ENCODE data around the gene RTKN. TPM values are rescaled to one million over a fixed set of nuclear protein-coding genes. Genes with fewer than 3 reads are reported as not detected.

RTKN gene
- total and polyA plus RNA-seq, 10 of the 15 experiments (the other 5 are each of a cell fraction or from before 2014, with no cell fraction given): 0.50 to 12.3 (median 5.4) TPM

DNA sequence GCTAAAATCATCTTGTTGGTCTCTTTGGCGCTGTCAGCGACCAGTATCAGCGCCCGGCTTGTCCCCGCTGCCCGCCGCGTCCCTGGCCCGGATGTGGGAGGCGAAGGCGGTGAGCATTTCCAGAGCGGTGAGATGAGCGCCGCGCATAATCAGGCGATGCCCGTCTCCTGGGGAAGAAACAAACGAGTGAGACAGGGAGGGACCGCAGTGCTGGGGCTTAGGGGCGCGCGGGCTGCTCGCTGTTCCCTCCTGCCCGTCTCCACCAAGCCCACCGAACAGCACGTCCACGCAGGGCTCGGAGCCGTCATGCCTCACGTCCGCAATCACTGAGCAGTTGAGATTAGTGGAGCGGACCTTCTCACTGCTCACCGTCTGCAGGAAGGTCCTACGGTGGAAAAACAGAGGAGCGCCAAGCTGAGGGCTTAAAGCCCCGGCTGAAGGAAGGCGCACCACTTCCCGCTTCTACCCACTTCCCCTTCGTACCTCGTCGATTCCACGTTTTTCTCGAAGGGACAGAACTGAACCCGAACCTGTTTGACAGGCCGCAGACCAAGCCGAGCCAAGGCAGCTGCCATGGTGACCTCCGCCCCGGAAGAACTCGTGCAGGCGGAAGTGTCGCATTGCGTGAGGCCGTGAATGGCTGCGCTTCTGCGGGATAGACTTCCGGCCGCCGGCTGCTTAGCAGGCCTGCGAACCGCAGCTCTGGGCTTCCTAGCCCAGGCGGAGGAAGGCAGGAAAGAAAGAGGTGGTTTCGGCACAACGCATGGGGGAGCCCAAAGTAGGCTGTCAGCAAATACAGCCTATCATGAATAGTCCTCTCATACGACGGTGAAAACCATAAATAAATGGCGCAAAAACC lies 30.6 kb upstream of the RTKN start, which contains the start of gene MRPL53 (continued):
- TF ChIP-seq, protein P1, sequence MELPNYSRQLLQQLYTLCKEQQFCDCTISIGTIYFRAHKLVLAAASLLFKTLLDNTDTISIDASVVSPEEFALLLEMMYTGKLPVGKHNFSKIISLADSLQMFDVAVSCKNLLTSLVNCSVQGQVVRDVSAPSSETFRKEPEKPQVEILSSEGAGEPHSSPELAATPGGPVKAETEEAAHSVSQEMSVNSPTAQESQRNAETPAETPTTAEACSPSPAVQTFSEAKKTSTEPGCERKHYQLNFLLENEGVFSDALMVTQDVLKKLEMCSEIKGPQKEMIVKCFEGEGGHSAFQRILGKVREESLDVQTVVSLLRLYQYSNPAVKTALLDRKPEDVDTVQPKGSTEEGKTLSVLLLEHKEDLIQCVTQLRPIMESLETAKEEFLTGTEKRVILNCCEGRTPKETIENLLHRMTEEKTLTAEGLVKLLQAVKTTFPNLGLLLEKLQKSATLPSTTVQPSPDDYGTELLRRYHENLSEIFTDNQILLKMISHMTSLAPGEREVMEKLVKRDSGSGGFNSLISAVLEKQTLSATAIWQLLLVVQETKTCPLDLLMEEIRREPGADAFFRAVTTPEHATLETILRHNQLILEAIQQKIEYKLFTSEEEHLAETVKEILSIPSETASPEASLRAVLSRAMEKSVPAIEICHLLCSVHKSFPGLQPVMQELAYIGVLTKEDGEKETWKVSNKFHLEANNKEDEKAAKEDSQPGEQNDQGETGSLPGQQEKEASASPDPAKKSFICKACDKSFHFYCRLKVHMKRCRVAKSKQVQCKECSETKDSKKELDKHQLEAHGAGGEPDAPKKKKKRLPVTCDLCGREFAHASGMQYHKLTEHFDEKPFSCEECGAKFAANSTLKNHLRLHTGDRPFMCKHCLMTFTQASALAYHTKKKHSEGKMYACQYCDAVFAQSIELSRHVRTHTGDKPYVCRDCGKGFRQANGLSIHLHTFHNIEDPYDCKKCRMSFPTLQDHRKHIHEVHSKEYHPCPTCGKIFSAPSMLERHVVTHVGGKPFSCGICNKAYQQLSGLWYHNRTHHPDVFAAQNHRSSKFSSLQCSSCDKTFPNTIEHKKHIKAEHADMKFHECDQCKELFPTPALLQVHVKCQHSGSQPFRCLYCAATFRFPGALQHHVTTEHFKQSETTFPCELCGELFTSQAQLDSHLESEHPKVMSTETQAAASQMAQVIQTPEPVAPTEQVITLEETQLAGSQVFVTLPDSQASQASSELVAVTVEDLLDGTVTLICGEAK (IDR thresholded peaks at IDR 0.05; ENCODE audit: borderline replicate concordance): peak; percentile 98
- TF ChIP-seq, protein P2, sequence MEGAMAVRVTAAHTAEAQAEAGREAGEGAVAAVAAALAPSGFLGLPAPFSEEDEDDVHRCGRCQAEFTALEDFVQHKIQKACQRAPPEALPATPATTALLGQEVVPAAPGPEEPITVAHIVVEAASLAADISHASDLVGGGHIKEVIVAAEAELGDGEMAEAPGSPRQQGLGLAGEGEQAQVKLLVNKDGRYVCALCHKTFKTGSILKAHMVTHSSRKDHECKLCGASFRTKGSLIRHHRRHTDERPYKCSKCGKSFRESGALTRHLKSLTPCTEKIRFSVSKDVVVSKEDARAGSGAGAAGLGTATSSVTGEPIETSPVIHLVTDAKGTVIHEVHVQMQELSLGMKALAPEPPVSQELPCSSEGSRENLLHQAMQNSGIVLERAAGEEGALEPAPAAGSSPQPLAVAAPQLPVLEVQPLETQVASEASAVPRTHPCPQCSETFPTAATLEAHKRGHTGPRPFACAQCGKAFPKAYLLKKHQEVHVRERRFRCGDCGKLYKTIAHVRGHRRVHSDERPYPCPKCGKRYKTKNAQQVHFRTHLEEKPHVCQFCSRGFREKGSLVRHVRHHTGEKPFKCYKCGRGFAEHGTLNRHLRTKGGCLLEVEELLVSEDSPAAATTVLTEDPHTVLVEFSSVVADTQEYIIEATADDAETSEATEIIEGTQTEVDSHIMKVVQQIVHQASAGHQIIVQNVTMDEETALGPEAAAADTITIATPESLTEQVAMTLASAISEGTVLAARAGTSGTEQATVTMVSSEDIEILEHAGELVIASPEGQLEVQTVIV (IDR thresholded peaks at IDR 0.05; ENCODE audit: borderline replicate concordance, partially characterized antibody): peak; percentile 91
- peak; percentile 79; the same call in 1 of the 2 replicates for TF ChIP-seq CBX5 (IDR thresholded peaks at IDR 0.05; ENCODE audit: low read depth)
- peak; percentile 93 for TF ChIP-seq POU2F2 (IDR thresholded peaks at IDR 0.05; ENCODE audit: borderline replicate concordance, low read depth, low read length)
- peak; percentile 86 for TF ChIP-seq MXI1 (IDR thresholded peaks at IDR 0.05; ENCODE audit: low read depth, low read length)
- TF ChIP-seq TCF7 (IDR thresholded peaks at IDR 0.05; ENCODE audit: borderline replicate concordance): peak; percentile 68; the same call in 1 of the 2 replicates
- TF ChIP-seq TBL1XR1 (IDR thresholded peaks at IDR 0.05; ENCODE audit: low read depth, low read length): peak; percentile 21; the same call in 1 of the 2 replicates
- no peak for TF ChIP-seq EP300 (IDR thresholded peaks at IDR 0.05; ENCODE audit: borderline replicate concordance in 1 of 2, control insufficient read depth in 1 of 2, low read depth in 2 of 2, low read length in 2 of 2)
- TF ChIP-seq EGR1 (IDR thresholded peaks at IDR 0.05; ENCODE audit: borderline replicate concordance in 1 of 2, low read depth in 2 of 2, low read length in 2 of 2): peak; percentile 51 to 78; a peak in 1 of 3 replicates
- peak; percentile 82; the same call in 1 of the 2 replicates for TF ChIP-seq TCF3 (IDR thresholded peaks at IDR 0.05; ENCODE audit: borderline replicate concordance, insufficient read depth, low read depth, low read length)
- TF ChIP-seq CHD4 (IDR thresholded peaks at IDR 0.05): no peak
- no peak for TF ChIP-seq GATAD2B (conservative IDR thresholded peaks at IDR 0.05; ENCODE audit: low read depth)
- TF ChIP-seq RB1 (IDR thresholded peaks at IDR 0.05; ENCODE audit: borderline replicate concordance): peak; percentile 54; the same call in 1 of the 2 replicates
- TF ChIP-seq KLF5 (IDR thresholded peaks at IDR 0.05; ENCODE audit: partially characterized antibody): peak; percentile 81
- TF ChIP-seq NR2C1 (IDR thresholded peaks at IDR 0.05): peak; percentile 100
- peak; percentile 71; the same call in 1 of the 2 replicates for TF ChIP-seq HDGF (IDR thresholded peaks at IDR 0.05)
- TF ChIP-seq BHLHE40 (IDR thresholded peaks at IDR 0.05; ENCODE audit: borderline replicate concordance in 1 of 2, low read depth in 2 of 2, low read length in 1 of 2): peak; percentile 54 to 63; a peak in 2 of 4 replicates
- TF ChIP-seq, protein P3, sequence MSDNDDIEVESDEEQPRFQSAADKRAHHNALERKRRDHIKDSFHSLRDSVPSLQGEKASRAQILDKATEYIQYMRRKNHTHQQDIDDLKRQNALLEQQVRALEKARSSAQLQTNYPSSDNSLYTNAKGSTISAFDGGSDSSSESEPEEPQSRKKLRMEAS (IDR thresholded peaks at IDR 0.05; ENCODE audit: low read depth, low read length): peak; percentile 78
- peak; percentile 39 for TF ChIP-seq SPI1 (IDR thresholded peaks at IDR 0.05; ENCODE audit: borderline replicate concordance, insufficient read depth, low read depth, low read length)
- 0 out of 2 replicates have a peak, but pooled peaks have one; percentile 74 for TF ChIP-seq CHD1 (IDR thresholded peaks at IDR 0.05; ENCODE audit: low read depth, low read length)
- TF ChIP-seq GABPA (IDR thresholded peaks at IDR 0.05; ENCODE audit: low read depth): peak; percentile 99
- TF ChIP-seq PAX8 (IDR thresholded peaks at IDR 0.05): no peak
- peak; percentile 91 for TF ChIP-seq CBFB (IDR thresholded peaks at IDR 0.05; ENCODE audit: low read depth)
